ENCODE results near the gene TYRO3.
A peak's percentile ranks its signal among the peaks of the same experiment; 100 is the strongest.

TYRO3 gene

GRCh38 chr15:41594801-41595746 is 36.1 kb downstream of the TYRO3 start:
- FAIRE-seq, result no peak
- no peak for DNase-seq (ENCODE audit: insufficient read length, low spot score)
- TF ChIP-seq POLR2A (IDR thresholded peaks at IDR 0.05; ENCODE audit: low read depth, low read length), result no peak

- DNase-seq (ENCODE audit: insufficient read length, low spot score) (no peak), FAIRE-seq (no peak)
- TF ChIP-seq POLR2A (IDR thresholded peaks at IDR 0.05; ENCODE audit: low read depth, low read length), result no peak
Measured at GRCh38 chr15:41596972-41597371, 38.0 kb downstream of the TYRO3 start.

- DNase-seq (ENCODE audit: insufficient read length, low spot score), result no peak
- TF ChIP-seq POLR2A (IDR thresholded peaks at IDR 0.05; ENCODE audit: low read depth, low read length), result no peak
- no peak for FAIRE-seq
Measured at GRCh38 chr15:41597787-41598186, 38.8 kb downstream of the TYRO3 start.

GRCh38 chr15:41599061-41599460 is 40.0 kb downstream of the TYRO3 start:
- DNase-seq (ENCODE audit: insufficient read length, low spot score) (no peak), FAIRE-seq (no peak)
- TF ChIP-seq POLR2A (IDR thresholded peaks at IDR 0.05; ENCODE audit: low read depth, low read length), result no peak

- no peak for TF ChIP-seq POLR2A (IDR thresholded peaks at IDR 0.05; ENCODE audit: low read depth, low read length)
- no peak for FAIRE-seq
- no peak for DNase-seq (ENCODE audit: insufficient read length, low spot score)
Measured at GRCh38 chr15:41603411-41603935, 44.5 kb downstream of the TYRO3 start.

GRCh38 chr15:41603941-41604911 is 45.2 kb downstream of the TYRO3 start:
- no peak for TF ChIP-seq POLR2A (IDR thresholded peaks at IDR 0.05; ENCODE audit: low read depth, low read length)
- DNase-seq (ENCODE audit: insufficient read length, low spot score) (peak; percentile 68), FAIRE-seq (peak; percentile 80)

- TF ChIP-seq POLR2A (IDR thresholded peaks at IDR 0.05; ENCODE audit: low read depth, low read length), result no peak
- DNase-seq (ENCODE audit: insufficient read length, low spot score) (no peak), FAIRE-seq (no peak)
Measured at GRCh38 chr15:41605566-41605965, 46.6 kb downstream of the TYRO3 start.

- TF ChIP-seq POLR2A (IDR thresholded peaks at IDR 0.05; ENCODE audit: low read depth, low read length), result no peak
- FAIRE-seq, result peak; percentile 72
- peak; percentile 72 for DNase-seq (ENCODE audit: insufficient read length, low spot score)
Measured at GRCh38 chr15:41606997-41607396, 48.0 kb downstream of the TYRO3 start.

GRCh38 chr15:41609123-41609522 is 50.1 kb downstream of the TYRO3 start:
- no peak for TF ChIP-seq POLR2A (IDR thresholded peaks at IDR 0.05; ENCODE audit: low read depth, low read length)
- FAIRE-seq (no peak), DNase-seq (ENCODE audit: insufficient read length, low spot score) (no peak)

GRCh38 chr15:41610048-41610447 is 51.0 kb downstream of the TYRO3 start:
- TF ChIP-seq POLR2A (IDR thresholded peaks at IDR 0.05; ENCODE audit: low read depth, low read length), result no peak
- FAIRE-seq (no peak), DNase-seq (ENCODE audit: insufficient read length, low spot score) (no peak)

- TF ChIP-seq POLR2A (IDR thresholded peaks at IDR 0.05; ENCODE audit: low read depth, low read length), result no peak
- no peak for FAIRE-seq
- peak; percentile 71 for DNase-seq (ENCODE audit: insufficient read length, low spot score)
Measured at GRCh38 chr15:41620536-41621199, 61.7 kb downstream of the TYRO3 start.

GRCh38 chr15:41621200-41622193 is 62.5 kb downstream of the TYRO3 start:
- TF ChIP-seq POLR2A (IDR thresholded peaks at IDR 0.05; ENCODE audit: low read depth, low read length), result peak; percentile 57
- DNase-seq (ENCODE audit: insufficient read length, low spot score) (peak; percentile 86), FAIRE-seq (peak; percentile 68)

Data from H54 (cell line).